PC-3 (cell line): ENCODE data around the gene ELANE. TPM values are rescaled to one million over a fixed set of nuclear protein-coding genes. Genes with fewer than 3 reads are reported as not detected.
A peak's percentile ranks its signal among the peaks of the same experiment; 100 is the strongest.

Source experiments
- ATAC-seq: fragments of 200-7000 bp; cut with Tn5 transposase; 2 replicates; pipeline ENCODE4 v1.9.1; 2020; ENCODE audit warnings: mild to moderate bottlenecking, moderate library complexity
- BruUV-seq: library from RNA; stranded (reverse); fragments of 400-500 nt; replicated peaks from 2 replicates; lab custom pipeline; 2021; lab: Mats Ljungman, UMichigan
- CTCF ChIA-PET: fragments of 300-600 bp; sonication (Branson Sonifier 250); formaldehyde crosslinking; loops from one replicate; lab custom pipeline; 2022; ENCODE audit warnings: antibody characterized with exemption; lab: Charles Lee
- POLR2A ChIA-PET: fragments of 300-600 bp; sonication (Branson Sonifier 250); formaldehyde crosslinking; loops from one replicate; lab custom pipeline; 2022; ENCODE audit warnings: antibody characterized with exemption; ENCODE audit not compliant: unreplicated experiment; lab: Charles Lee
- DNase-seq: peaks from one replicate; pipeline ENCODE4 v3.0.0-alpha.2; 2015
- H2AFZ ChIP-seq: fragments of 300-600 bp; sonication (generic); 2 replicates; pipeline ENCODE4 v1.6.0; 2016; ENCODE audit warnings: antibody characterized with exemption, low read length
- H3F3A ChIP-seq: fragments of 300-600 bp; sonication (generic); one replicate; pipeline ENCODE4 v1.6.0; 2017; ENCODE audit warnings: antibody characterized with exemption, low read length, control low read depth, mild to moderate bottlenecking; ENCODE audit not compliant: unreplicated experiment
- H3K27ac ChIP-seq: fragments of 300-600 bp; sonication (generic); 2 replicates; pipeline ENCODE4 v1.5.1; 2016; ENCODE audit warnings: mild to moderate bottlenecking, low read length
- H3K27me3 ChIP-seq: fragments of 300-600 bp; sonication (generic); 2 replicates; pipeline ENCODE4 v1.6.1; 2016; ENCODE audit warnings: low read length, mixed read lengths
- H3K36me3 ChIP-seq: fragments of 300-600 bp; sonication (generic); 2 replicates; pipeline ENCODE4 v1.6.1; 2016; ENCODE audit warnings: low read depth, mixed run types, low read length, mixed read lengths
- H3K4me1 ChIP-seq: fragments of 300-600 bp; sonication (generic); 2 replicates; pipeline ENCODE4 v1.5.1; 2016; ENCODE audit warnings: low read length; ENCODE audit not compliant: insufficient read depth
- H3K4me2 ChIP-seq: fragments of 300-600 bp; sonication (generic); 2 replicates; pipeline ENCODE4 v1.6.0; 2016; ENCODE audit warnings: low read length
- H3K4me3 ChIP-seq: fragments of 300-600 bp; sonication (generic); 2 replicates; pipeline ENCODE4 v1.5.1; 2016; ENCODE audit warnings: mild to moderate bottlenecking, low read length, mixed read lengths
- H3K79me2 ChIP-seq: fragments of 300-600 bp; sonication (generic); 2 replicates; pipeline ENCODE4 v1.6.1; 2017; ENCODE audit warnings: low read length, mixed read lengths
- H3K9ac ChIP-seq: fragments of 300-600 bp; sonication (generic); 2 replicates; pipeline ENCODE4 v1.6.0; 2016; ENCODE audit warnings: mild to moderate bottlenecking, low read length
- H3K9me2 ChIP-seq: fragments of 300-600 bp; sonication (generic); replicated peaks from 2 replicates; pipeline ENCODE4 v1.6.1; 2016; ENCODE audit warnings: mixed run types, low read length, mixed read lengths
- H3K9me3 ChIP-seq: fragments of 300-600 bp; sonication (generic); 2 replicates; pipeline ENCODE4 v1.6.1; 2016; ENCODE audit warnings: low read length, mixed read lengths
- H4K20me1 ChIP-seq: fragments of 300-600 bp; sonication (generic); 2 replicates; pipeline ENCODE4 v1.6.1; 2016; ENCODE audit warnings: low read length, mixed read lengths
- CTCF ChIP-seq: fragments of 300-600 bp; sonication (generic); conservative IDR thresholded peaks from 2 replicates; pipeline ENCODE4 v1.5.1; 2017; ENCODE audit warnings: antibody characterized with exemption, low read depth, mild to moderate bottlenecking, low read length
- EZH2 ChIP-seq: fragments of 300-600 bp; sonication (generic); IDR thresholded peaks from one replicate; pipeline ENCODE4 v1.6.1; 2017; ENCODE audit warnings: antibody characterized with exemption, mild to moderate bottlenecking, low read length; ENCODE audit not compliant: unreplicated experiment
- EZH2phosphoT487 ChIP-seq: fragments of 300-600 bp; sonication (generic); IDR thresholded peaks from 2 replicates; pipeline ENCODE4 v1.6.1; 2018; ENCODE audit warnings: mild to moderate bottlenecking, antibody characterized with exemption, low read length, borderline replicate concordance
- intact Hi-C: fragments of 100-400 bp; cut with micrococcal nuclease; formaldehyde crosslinking; loops from 2 replicates; pipeline ENCODE4 v1.9.0; 2023
- total RNA-seq: library from RNA; depleted of rRNA; stranded (reverse); fragments of >200 nt; gene quantifications from 2 replicates; pipeline ENCODE4 v1.2.3, GENCODE V29; 2014

ELANE gene
- total RNA-seq, 1 experiment from 2014 or later = not detected

GRCh38 chr19:810883-811489 is 41.1 kb upstream of the ELANE start:
- BruUV-seq = no TSS peak
- H3K9me2 ChIP-seq = no peaks in the 10 kb centered on the region
- H3K27me3 ChIP-seq = no peaks in the 10 kb centered on the region
- H2AFZ ChIP-seq = no peak overlapping the region
- ChIA-PET CTCF (no interaction called here), POLR2A (no interaction called here)
- no peak overlapping the region for H3K9ac ChIP-seq
- H3F3A ChIP-seq = no peaks in the 10 kb centered on the region
- H3K9me3 ChIP-seq = no peaks in the 10 kb centered on the region
- peaks cover 23% of the 10 kb centered on the region for H4K20me1 ChIP-seq
- no peaks in the 10 kb centered on the region for H3K4me1 ChIP-seq
- no peak overlapping the region for H3K27ac ChIP-seq
- peaks cover 21% of the 10 kb centered on the region for H3K79me2 ChIP-seq
- no peak for ATAC-seq
- TF ChIP-seq EZH2 (no peak), CTCF (no peak), EZH2phosphoT487 (no peak)
- DNase-seq = no peak
- H3K4me2 ChIP-seq = no peak overlapping the region
- H3K36me3 ChIP-seq = peaks cover 39% of the 10 kb centered on the region
- no peak overlapping the region for H3K4me3 ChIP-seq
- intact Hi-C loops = no loop called here

- TF ChIP-seq EZH2phosphoT487 (no peak), CTCF (no peak), EZH2 (no peak)
- Histone ChIP-seq H3K9me3 (no peaks in the 10 kb centered on the region), H3F3A (no peaks in the 10 kb centered on the region), H3K4me3 (no peak overlapping the region), H3K27ac (no peak overlapping the region), H4K20me1 (peaks cover 19% of the 10 kb centered on the region), H3K79me2 (peaks cover 15% of the 10 kb centered on the region), H3K9me2 (no peaks in the 10 kb centered on the region), H3K4me2 (no peak overlapping the region), H3K36me3 (peaks cover 37% of the 10 kb centered on the region), H3K4me1 (no peaks in the 10 kb centered on the region), H2AFZ (no peak overlapping the region), H3K27me3 (no peaks in the 10 kb centered on the region), H3K9ac (no peak overlapping the region)
- intact Hi-C loops = no loop called here
- ChIA-PET POLR2A (no interaction called here), CTCF (no interaction called here)
- TSS peak; percentile 50 for BruUV-seq
- no peak for DNase-seq
- ATAC-seq = no peak; the same call in 1 of the 2 replicates
Observed at GRCh38 chr19:811506-812048, 40.5 kb upstream of the ELANE start.

- CTCF ChIA-PET = no interaction called here
- no peak overlapping the region for H2AFZ ChIP-seq
- intact Hi-C loops = no loop called here
- H3K4me2 ChIP-seq = no peak overlapping the region
- H3F3A ChIP-seq = no peaks in the 10 kb centered on the region
- H3K79me2 ChIP-seq = peaks cover 9% of the 10 kb centered on the region
- no peak overlapping the region for H3K4me3 ChIP-seq
- no peaks in the 10 kb centered on the region for H3K4me1 ChIP-seq
- no peak for DNase-seq
- no peak for ATAC-seq
- H3K27ac ChIP-seq = no peak overlapping the region
- H3K27me3 ChIP-seq = no peaks in the 10 kb centered on the region
- no TSS peak for BruUV-seq
- peaks cover 31% of the 10 kb centered on the region for H3K36me3 ChIP-seq
- TF ChIP-seq EZH2phosphoT487 (no peak), CTCF (no peak), EZH2 (no peak)
- POLR2A ChIA-PET = no interaction called here
- no peak overlapping the region for H3K9ac ChIP-seq
- no peaks in the 10 kb centered on the region for H3K9me3 ChIP-seq
- no peaks in the 10 kb centered on the region for H3K9me2 ChIP-seq
- H4K20me1 ChIP-seq = peaks cover 12% of the 10 kb centered on the region
Observed at GRCh38 chr19:812049-812746, 39.9 kb upstream of the ELANE start.
